Measurements from ENCODE around the gene SEPTIN1. TPM values are rescaled to one million over a fixed set of nuclear protein-coding genes. Genes with fewer than 3 reads are reported as not detected.

Gene SEPTIN1
- polyA plus RNA-seq, 3 donors = 0.31 to 0.60 (median 0.49) TPM

GRCh38 chr16:30418350-30419181 is 36.2 kb upstream of the SEPTIN1 start:
- WGBS (ENCODE audit: insufficient coverage) = 40% methylated on average over 8 of the region's 31 CpGs
- Mint-ChIP-seq H3K27ac (peak overlapping the region in 4 of 7 donors; percentile 18 to 80 (median 66)), H3K9me3 (no peaks in the 10 kb centered on the region), H3K27me3 (ENCODE audit: low read depth in 3 of 3) (peaks cover 0 to 2% (median 1%) of the 10 kb centered on the region in 3 donors), H3K36me3 (peaks cover 23 to 41% of the 10 kb centered on the region in 2 donors), H3K4me3 (peak overlapping the region; percentile 66 to 73), H3K4me1 (peaks cover 14% of the 10 kb centered on the region)
- H3K79me2 ChIP-seq (ENCODE audit: insufficient read depth, low read length) = no peaks in the 10 kb centered on the region
- intact Hi-C loops (cut with micrococcal nuclease) = no loop called here
- H3K4me1 ChIP-seq (ENCODE audit: control insufficient read depth in 1 of 2, insufficient read depth in 2 of 2, low read length in 2 of 2) = peaks cover 13 to 22% of the 10 kb centered on the region in 2 donors
- H2AFZ ChIP-seq (ENCODE audit: insufficient read depth, low read depth, low read length, poor library complexity, severe bottlenecking) = peak overlapping the region; percentile 90
- H3K4me3 ChIP-seq (replicated peaks in 1 of 3; ENCODE audit: low read depth in 2 of 3, low read length in 3 of 3) = peak overlapping the region; percentile 23 to 77 (median 66)
- H4K20me1 ChIP-seq (ENCODE audit: insufficient read depth, low read length) = no peaks in the 10 kb centered on the region
- no peaks in the 10 kb centered on the region for H3K27me3 ChIP-seq (ENCODE audit: control insufficient read depth in 2 of 2, insufficient read depth in 2 of 2, low read length in 2 of 2)
- peak overlapping the region; percentile 55 to 72 for H3K27ac ChIP-seq (ENCODE audit: low read depth in 1 of 2, low read length in 2 of 2)
- H3K4me2 ChIP-seq (replicated peaks; ENCODE audit: extremely low read depth, low read length, poor library complexity, severe bottlenecking) = peak overlapping the region; percentile 93
- H3K36me3 ChIP-seq (replicated peaks in 1 of 2; ENCODE audit: control insufficient read depth in 1 of 2, insufficient read depth in 2 of 2, low read length in 2 of 2) = peaks cover 5 to 13% of the 10 kb centered on the region in 2 donors
- peak overlapping the region; percentile 63 for H3K9ac ChIP-seq (ENCODE audit: insufficient read depth, low read length, poor library complexity, severe bottlenecking)
- no peaks in the 10 kb centered on the region for H3K9me3 ChIP-seq (replicated peaks in 1 of 2; ENCODE audit: control insufficient read depth in 1 of 2, insufficient read depth in 1 of 2, low read length in 2 of 2)
- no peak for TF ChIP-seq CTCF (IDR thresholded peaks at IDR 0.05)
- DNase-seq = no peak

GRCh38 chr16:30417529-30418349 is 35.4 kb upstream of the SEPTIN1 start:
- peak overlapping the region; percentile 66 to 73 for H3K4me3 Mint-ChIP-seq
- H2AFZ ChIP-seq (ENCODE audit: insufficient read depth, low read depth, low read length, poor library complexity, severe bottlenecking) = peak overlapping the region; percentile 90

More at GRCh38 chr16:30417529-30418349, 35.4 kb upstream of the SEPTIN1 start:
- peaks cover 0 to 2% (median 1%) of the 10 kb centered on the region in 3 donors for H3K27me3 Mint-ChIP-seq (ENCODE audit: low read depth in 3 of 3)
- peaks cover 14% of the 10 kb centered on the region for H3K4me1 Mint-ChIP-seq
- peak overlapping the region in 1 of 7 donors; percentile 33 for H3K27ac Mint-ChIP-seq
- WGBS (ENCODE audit: insufficient coverage) = under 1% methylated on average over 140 of the region's 140 CpGs
- peaks cover 13 to 22% of the 10 kb centered on the region in 2 donors for H3K4me1 ChIP-seq (ENCODE audit: control insufficient read depth in 1 of 2, insufficient read depth in 2 of 2, low read length in 2 of 2)
- peak overlapping the region; percentile 30 to 77 (median 66) for H3K4me3 ChIP-seq (replicated peaks in 1 of 3; ENCODE audit: low read depth in 2 of 3, low read length in 3 of 3)
- no peaks in the 10 kb centered on the region for H3K9me3 Mint-ChIP-seq
- no peaks in the 10 kb centered on the region for H3K79me2 ChIP-seq (ENCODE audit: insufficient read depth, low read length)
- peak overlapping the region; percentile 55 to 72 for H3K27ac ChIP-seq (ENCODE audit: low read depth in 1 of 2, low read length in 2 of 2)
- peaks cover 19 to 34% of the 10 kb centered on the region in 2 donors for H3K36me3 Mint-ChIP-seq
- H3K36me3 ChIP-seq (replicated peaks in 1 of 2; ENCODE audit: control insufficient read depth in 1 of 2, insufficient read depth in 2 of 2, low read length in 2 of 2) = peaks cover 2 to 8% of the 10 kb centered on the region in 2 donors
- peak overlapping the region; percentile 63 for H3K9ac ChIP-seq (ENCODE audit: insufficient read depth, low read length, poor library complexity, severe bottlenecking)
- no peaks in the 10 kb centered on the region for H4K20me1 ChIP-seq (ENCODE audit: insufficient read depth, low read length)
- no peaks in the 10 kb centered on the region for H3K27me3 ChIP-seq (ENCODE audit: control insufficient read depth in 2 of 2, insufficient read depth in 2 of 2, low read length in 2 of 2)
- peak overlapping the region; percentile 93 for H3K4me2 ChIP-seq (replicated peaks; ENCODE audit: extremely low read depth, low read length, poor library complexity, severe bottlenecking)
- intact Hi-C loops (cut with micrococcal nuclease) = no loop called here
- H3K9me3 ChIP-seq (replicated peaks in 1 of 2; ENCODE audit: control insufficient read depth in 1 of 2, insufficient read depth in 1 of 2, low read length in 2 of 2) = no peaks in the 10 kb centered on the region
- peak; percentile 19 for TF ChIP-seq CTCF (IDR thresholded peaks at IDR 0.05)
- peak; percentile 90 to 92 (median 91) for DNase-seq

All from CD14-positive monocyte (primary cell).